HG03558 (cell line): ENCODE data around the gene PEAK1.
"Not testable (repeated sequence)": the region's sequence is repeated elsewhere in the genome, so short reads cannot be mapped to it uniquely, and the experiment has no call there.

Experiments used
- ATAC-seq: cut with Tn5 transposase; IDR thresholded peaks from one replicate; pipeline ENCODE4 v1.9.1; 2021; ENCODE audit warnings: moderate number of reproducible peaks; ENCODE audit not compliant: unreplicated experiment; ENCODE audit errors: extremely low read depth

PEAK1 gene

GRCh38 chr15:77426871-77427270 lies 7.0 kb upstream of the PEAK1 start:
- no peak for ATAC-seq

GRCh38 chr15:77426377-77426776 lies 6.5 kb upstream of the PEAK1 start:
- no peak for ATAC-seq

GRCh38 chr15:77425104-77425503 lies 5.2 kb upstream of the PEAK1 start:
- no peak for ATAC-seq

- ATAC-seq, result no peak
These were observed 1.4 kb upstream of the PEAK1 start for GRCh38 chr15:77421370-77421700.

DNA sequence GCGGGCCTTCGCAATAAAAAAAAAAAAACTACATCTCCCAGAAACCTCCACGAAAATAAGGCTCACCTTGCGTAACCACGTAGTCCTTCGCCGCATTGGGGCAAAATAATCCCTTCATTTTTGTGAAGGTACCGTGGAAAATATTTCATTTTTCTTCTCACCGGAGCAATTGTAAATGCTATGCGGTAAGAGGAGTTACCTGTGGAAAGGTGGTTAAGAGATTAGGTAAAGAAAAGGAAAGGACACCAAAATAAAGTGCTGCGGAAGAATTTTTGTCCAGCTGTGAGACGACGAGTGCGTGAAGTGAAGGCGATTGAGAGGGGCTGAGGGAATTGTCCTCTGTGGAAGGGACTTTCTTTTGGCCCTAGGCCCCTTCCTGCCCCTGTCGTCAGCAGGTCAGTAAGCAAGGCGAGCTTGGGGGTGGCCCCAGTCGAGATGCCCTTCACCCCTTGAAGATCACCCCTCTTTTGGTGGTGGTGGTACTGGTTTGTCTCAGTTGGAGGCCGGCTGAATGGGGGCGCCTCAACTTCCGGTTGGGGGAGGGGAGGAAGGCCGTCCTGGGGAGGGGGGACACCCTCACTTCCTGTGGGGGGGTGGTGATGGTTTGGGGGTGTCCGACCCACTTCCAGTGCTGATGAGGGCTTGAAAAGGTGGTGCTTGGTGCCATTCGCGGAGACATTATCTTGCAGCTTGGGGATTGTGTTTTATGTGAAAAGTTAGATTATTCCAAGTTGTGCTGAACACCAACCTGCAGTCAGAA lies 886 bp upstream of the PEAK1 start, which contains the start of gene HMG20A:
TSS of gene HMG20A (plus strand) at position 279 of the 760 bp plus-strand sequence. CDS start 37,520 bp downstream, outside the sequence.
- peak; percentile 13 for ATAC-seq

- ATAC-seq, result peak; percentile 4
These were observed 703 bp downstream of the PEAK1 start for GRCh38 chr15:77418966-77419835.

DNA sequence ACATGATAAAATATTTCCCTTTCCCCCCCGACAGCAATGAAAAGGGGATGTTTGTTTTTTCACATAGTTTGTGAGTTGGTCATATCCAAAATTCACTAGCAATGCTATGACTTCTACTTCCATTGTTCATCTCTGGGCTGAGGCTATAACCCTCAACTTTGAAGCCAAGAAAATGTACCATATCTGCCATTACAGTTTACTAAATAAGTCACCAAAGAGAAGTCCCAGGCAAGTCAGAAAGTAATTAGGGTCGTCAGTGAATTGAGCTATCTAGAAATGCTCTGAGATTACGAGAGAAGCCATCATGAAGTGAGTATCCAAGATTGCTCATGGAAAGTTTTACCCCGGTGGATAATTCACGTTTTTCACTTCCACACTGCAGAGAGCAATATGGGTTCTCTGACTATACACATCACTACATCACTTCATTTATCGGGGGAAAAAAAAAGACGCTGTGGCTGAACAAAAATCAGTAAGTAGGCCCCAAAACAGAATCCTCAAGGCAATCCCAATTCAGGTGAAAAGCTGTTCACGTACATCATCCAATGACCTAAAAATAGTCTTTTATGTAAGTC lies 1.4 kb downstream of the PEAK1 start:
- ATAC-seq, result no peak

- no peak for ATAC-seq
These were observed 2.3 kb downstream of the PEAK1 start for GRCh38 chr15:77417602-77418001.

- ATAC-seq, result no peak
These were observed 3.0 kb downstream of the PEAK1 start for GRCh38 chr15:77416954-77417353.

- ATAC-seq, result no peak
These were observed 3.8 kb downstream of the PEAK1 start for GRCh38 chr15:77416148-77416455.

DNA sequence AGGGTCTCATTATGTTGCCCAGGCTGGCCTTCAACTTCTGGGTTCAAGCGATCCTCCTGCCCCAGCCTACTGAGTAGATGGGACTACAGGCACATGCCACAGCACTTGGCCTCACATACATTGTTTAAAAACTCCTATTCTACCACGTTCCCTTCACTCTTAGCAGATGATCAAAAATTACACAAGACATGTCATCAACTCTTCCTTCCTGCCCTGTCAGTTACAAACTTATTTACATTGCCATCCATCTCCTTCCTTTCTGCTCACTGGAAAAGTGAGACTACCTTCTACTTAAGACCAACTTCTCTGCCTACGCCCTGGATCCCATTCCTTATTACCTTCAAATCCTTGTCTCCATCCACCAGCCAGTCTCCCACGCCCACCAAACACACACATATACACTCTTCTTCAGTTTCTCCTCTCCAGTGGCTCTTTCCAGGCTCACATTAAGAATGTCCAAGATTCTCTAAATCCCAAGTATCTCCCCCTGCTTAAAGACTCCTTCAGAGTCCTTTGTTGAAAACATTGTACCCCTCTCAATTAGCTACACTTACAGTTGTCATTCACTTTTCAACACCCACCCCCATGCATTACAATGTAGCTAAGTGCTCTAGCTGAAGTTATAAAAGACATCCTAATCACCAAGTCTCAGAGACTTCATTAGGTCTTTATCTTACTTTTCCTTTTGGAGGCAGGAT lies 4.3 kb downstream of the PEAK1 start:
- no peak for ATAC-seq

GRCh38 chr15:77414789-77415442 lies 5.0 kb downstream of the PEAK1 start:
- no peak for ATAC-seq

DNA sequence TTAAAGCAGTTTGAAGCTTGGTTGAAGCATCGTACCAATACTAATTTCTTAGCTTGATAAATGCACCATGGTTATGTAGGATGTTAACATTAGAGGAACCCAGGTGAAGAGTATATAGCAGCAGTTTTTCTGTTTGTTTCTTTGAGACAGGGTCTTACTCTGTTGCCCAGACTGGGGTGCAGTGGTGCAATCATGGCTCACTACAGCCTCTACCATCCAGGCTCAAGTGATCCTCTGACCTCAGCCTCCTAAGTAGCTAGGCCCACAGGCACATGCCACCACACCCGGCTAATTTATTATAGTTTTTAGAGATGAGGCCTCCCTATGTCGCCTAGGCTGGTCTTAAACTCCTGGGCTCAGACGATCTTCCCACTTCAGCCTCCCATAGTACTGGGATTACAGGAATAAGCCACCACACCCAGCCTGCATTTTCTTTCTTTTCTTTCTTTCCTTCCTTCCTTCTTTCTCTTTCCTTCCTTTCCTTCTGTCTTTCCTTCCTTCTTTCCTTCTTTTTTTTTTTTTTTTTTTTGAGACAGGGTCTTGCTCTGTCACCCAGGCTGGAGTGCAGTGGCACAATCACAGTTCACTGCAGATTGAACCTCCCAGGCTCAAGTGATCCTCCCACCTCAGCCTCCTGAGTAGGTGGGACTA lies 6.1 kb downstream of the PEAK1 start:
- no peak for ATAC-seq

GRCh38 chr15:77412972-77413698 lies 6.8 kb downstream of the PEAK1 start:
- no peak for ATAC-seq

- no peak for ATAC-seq
These were observed 8.3 kb downstream of the PEAK1 start for GRCh38 chr15:77411619-77411976.

- no peak for ATAC-seq
These were observed 8.9 kb downstream of the PEAK1 start for GRCh38 chr15:77410701-77411618.

DNA sequence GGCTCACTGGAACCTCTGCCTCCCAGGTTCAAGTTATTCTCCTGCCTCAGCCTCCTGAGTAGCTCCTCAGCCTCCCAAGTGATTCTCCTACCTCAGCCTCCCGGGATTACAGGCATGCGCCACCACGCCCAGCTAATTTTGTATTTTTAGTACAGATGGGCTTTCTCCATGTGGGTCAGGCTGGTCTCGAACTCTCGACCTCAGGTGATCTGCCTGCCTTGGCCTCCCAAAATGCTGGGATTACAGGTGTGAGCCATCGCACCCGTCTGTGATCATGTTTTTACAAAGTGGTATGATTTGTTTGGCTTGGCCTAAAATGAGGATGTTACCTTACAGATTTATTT lies 9.8 kb downstream of the PEAK1 start:
- ATAC-seq, result not testable (repeated sequence)
